Astrocyte of the hippocampus (primary cell): ENCODE results near the gene IRS2.

Experiments
- DNase-seq: peaks from one replicate; pipeline ENCODE4 v3.0.0; 2011; ENCODE audit warnings: low read depth, low spot score

IRS2 gene

GRCh38 chr13:109730812-109731335, 55.5 kb downstream of the IRS2 start:
- no peak for DNase-seq

DNA sequence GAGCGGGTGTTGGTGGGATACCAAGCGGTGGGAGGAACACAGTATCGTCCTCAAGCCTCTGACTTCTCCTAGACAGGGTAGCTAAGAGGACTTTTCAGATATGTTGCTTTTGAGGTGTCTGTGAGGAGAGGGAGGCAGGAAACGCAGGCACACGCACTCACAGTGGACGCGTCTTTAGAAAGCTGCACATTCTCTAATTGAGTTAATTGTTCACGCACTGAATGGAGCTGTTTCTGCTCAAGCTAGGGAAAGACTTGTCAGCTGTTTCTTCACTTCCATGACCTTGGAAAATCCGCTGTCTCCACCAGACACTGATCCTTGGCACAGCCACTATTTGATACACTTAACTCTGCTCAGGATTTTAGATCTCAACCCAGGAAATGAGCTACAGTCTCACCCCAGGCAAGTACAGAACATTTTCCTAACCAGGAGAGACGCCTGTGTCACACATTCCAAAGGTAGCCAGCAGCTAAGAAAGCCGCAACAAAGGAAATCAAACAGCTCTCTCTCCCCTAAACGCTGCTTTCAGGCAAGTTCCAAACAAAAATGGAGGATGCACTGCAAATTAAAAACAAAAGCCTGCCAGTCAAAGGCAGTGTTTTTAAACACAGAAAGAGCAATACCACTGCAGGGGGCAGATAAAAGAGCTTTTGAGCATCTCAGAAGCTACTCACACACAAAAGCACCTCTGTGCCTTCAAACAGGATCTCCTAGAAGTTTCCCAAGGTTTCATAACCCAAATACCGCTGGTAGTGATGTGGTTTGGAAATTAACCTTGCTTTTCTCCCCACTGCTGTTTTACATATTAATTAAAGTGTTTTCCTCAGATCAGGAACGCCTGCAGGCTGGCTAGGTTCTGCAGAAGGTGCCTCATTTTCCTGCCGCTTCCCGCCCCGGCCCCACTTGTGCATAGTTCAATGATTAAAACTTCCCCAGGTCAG, 57.3 kb downstream of the IRS2 start:
- DNase-seq: peak; percentile 80

DNA sequence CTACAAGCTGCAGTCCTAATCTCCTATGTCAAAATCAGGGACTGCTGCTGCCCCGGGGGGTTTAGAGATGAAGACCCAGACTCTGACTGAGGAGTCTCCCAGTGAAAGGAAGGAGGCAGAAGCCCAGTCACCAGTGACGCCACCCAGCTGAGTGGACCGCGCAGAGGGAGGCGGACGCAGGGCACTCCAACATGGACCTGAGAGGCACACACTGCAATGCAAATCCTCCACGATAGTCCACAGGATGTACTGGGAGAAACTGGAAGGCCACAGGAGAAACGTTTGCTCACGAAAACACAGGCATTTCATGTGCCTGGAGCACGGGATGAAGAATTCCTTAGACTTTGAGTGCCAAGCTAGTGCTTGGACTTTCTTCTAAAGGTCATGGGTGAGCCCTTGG, 58.3 kb downstream of the IRS2 start:
- DNase-seq: no peak

- no peak for DNase-seq
Observed at GRCh38 chr13:109727251-109727650, 59.1 kb downstream of the IRS2 start.

DNA sequence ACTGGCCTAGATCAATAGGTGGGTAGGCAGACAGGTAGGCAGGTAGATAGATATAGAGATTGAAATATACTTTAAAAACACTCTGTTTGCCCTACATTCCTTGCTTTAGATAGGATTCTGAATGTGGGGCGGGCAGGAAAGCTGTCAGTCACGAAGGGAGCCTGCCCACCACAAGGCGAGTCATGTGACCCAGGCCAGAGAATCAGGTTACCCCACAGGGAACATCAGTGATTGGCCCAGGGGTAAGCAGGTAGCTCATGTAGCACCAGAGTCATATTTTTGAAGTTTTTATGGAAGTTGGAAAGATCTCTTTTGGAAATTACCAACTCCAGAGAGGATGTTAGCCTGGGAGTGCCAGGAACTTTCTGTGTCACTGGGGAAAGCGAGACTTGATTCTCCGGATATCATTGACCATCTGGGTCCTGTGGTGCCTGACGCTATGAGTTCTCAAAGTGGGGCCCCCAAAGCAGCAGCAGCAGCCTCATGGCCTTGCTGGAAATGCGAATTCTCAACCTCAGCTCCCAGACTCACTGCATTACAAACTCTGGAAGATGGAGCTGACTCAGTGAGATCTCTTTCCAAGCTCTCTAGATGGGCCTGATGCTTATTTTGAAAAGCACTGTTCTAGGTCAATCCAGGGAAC, 60.3 kb downstream of the IRS2 start:
- DNase-seq: no peak

DNA sequence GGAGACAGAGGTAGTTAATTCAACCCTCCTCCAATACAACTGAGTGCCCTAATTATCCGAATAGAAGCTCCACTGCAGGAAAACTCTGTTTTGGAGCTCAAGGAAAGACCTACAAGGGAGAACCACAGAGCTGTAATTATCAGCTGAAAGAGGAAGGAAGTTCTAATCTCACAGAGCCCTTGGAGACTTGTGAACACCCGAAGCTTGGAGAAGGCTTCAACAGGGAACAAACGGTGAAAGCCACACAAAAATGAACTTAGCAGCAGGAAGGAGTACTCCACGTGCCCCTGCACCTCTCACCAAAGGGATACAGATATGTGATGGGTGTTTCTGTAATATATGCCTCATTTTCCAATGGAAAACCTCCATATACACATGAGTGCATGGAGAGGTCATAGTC, 61.1 kb downstream of the IRS2 start:
- DNase-seq: no peak

- no peak for DNase-seq
Observed at GRCh38 chr13:109724603-109725002, 61.8 kb downstream of the IRS2 start.

DNA sequence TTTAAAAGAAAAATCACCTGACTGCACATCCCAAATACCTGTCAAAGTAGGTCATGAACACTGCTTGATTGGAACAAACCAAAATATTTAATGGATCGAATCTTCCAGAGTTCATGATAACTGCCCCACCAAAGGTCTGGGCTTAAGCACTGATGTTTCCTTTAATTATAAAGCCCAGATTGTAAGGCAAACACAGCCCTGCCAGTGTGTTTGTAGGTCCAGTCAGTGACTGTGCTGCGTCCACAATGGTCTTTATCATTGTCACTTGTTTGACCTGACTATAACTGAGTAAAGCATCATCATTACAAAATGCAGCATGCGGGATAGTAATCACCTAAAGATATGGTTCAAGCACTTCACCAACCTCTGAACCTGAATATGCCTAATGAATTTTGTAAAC, 63.3 kb downstream of the IRS2 start:
- DNase-seq: no peak

GRCh38 chr13:109722068-109722467, 64.3 kb downstream of the IRS2 start:
- DNase-seq: no peak

- DNase-seq: no peak
Observed at GRCh38 chr13:109720758-109721184, 65.6 kb downstream of the IRS2 start.

- DNase-seq: no peak
Observed at GRCh38 chr13:109719962-109720646, 66.3 kb downstream of the IRS2 start.

DNA sequence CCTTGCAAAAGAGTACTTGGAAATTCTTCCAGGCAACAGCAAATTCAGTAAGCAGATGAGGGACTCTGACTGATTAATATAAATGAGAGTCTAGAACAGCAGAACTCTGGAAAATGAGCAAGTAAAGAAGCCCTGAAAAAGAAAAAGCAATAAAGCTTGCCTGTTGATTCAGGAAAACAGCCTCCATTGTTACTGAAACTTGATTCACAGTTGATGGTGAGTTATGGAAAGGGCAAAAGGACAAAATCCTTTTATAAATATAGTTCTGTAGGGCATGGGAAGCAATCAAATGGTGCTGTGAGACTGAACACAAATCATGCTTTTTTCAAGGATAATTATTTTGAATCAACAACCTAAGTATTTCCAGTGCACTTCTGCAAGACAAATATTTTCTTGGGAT, 67.7 kb downstream of the IRS2 start:
- no peak for DNase-seq

DNA sequence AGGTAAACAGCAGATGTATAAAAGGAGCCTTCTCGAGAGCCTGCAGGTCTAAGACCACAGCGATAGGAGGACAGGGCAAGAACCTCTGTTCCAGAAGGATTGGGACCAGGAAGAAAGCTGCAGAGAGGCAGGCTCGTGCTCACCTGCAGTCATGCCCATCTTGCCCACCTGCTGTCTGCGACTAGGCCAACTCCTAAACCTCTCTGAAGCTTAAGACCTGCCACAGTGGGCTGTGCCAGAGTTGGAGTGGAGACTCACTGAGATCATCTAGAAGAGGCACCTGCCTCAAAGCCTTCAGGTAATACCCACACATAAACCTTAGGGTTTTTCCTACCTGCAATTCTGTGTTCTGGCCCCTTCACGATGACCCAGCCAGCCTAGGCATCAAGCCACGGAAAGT, 68.7 kb downstream of the IRS2 start:
- no peak for DNase-seq

GRCh38 chr13:109715902-109716301, 70.5 kb downstream of the IRS2 start:
- peak; percentile 26 for DNase-seq

- no peak for DNase-seq
Observed at GRCh38 chr13:109713681-109714080, 72.7 kb downstream of the IRS2 start.

GRCh38 chr13:109712124-109712722, 74.2 kb downstream of the IRS2 start:
- DNase-seq: no peak

DNA sequence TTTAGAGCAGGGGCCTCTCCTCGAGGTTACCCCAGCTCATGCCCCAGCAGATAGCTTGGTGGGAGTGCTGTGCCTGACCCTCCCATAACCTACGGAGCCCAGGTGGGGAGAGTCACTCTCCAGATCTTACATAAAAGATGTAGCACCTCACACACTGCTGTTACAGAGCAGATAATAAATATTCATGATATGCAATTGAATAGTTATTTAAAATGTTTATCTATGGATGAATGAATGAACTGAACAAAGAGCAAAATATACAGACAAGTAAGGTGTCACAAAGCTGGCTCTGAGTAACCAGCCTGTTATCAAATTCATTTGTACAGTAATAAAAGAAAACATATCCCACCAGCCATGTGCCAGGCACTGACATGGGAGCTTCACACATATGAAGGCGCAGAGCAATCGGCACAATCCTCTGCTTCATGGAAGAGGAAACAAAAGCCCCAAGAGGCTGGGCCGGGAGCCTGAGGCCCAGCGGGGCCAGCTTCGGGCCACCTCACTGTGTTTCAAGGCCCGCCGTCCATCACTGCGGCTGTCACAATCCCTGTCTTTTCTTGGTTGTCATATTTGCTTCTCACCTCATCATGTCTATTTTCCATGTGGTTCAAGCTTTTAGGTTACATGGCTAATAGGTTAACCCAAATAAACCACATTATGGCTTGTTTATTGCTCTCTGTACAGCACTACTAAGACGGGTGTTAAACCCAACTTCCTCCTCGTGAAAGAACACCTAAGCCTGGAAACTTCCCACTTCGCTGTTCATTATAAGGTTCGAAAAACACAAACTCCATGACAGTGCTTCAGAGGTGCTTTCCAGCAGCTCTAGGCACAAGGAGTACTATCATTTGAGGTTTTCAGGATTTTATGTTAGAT, 78.4 kb downstream of the IRS2 start:
- DNase-seq: no peak

- no peak for DNase-seq
Observed at GRCh38 chr13:109707044-109707741, 79.2 kb downstream of the IRS2 start.

DNA sequence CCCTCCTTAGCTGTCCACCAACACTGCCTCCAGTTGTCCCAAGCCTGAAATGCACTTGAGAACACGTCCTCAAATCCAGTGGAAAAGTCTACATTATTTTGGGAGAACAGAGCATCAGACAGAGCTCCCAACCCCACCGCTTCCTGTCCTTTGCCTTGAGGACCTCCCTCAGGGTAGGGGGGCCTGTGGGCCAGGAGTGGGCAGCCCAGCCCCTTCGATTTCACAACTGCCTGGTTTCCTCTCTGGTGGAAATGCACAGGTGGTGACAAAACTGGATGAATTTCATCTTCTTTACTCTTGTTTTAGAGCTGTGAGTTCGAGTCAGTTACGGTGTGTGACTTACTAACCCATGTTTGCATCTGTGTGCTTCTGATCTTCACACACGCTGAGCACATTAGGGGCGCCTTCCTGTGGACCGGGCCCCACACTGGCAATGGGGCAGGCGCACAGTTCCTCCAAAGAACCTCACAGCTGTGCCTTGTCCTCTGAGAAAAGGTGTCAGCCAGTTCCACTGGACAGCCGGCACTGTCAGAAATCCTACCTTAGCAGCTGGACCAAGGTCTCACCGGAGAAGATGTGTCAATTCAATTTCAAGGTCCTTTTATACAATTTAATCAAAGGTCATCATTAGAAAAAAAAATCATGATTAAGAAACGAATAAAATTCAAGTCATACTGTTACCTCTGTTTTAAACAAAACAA, 80.2 kb downstream of the IRS2 start:
- no peak for DNase-seq
